GM12892 (cell line): Measurements from ENCODE around the gene HPS4.

Experiments
- POLR2A ChIP-seq: IDR thresholded peaks from 2 replicates; pipeline ENCODE4 v1.6.1; 2011; ENCODE audit warnings: low read depth, low read length, control low read depth
- POLR2AphosphoS5 ChIP-seq: IDR thresholded peaks from 2 replicates; pipeline ENCODE4 v1.6.1; 2011; ENCODE audit warnings: low read depth, low read length, control low read depth
- TAF1 ChIP-seq: IDR thresholded peaks from 2 replicates; pipeline ENCODE4 v1.6.1; 2011; ENCODE audit warnings: low read depth, mild to moderate bottlenecking, control low read depth, low read length, borderline replicate concordance

DNA sequence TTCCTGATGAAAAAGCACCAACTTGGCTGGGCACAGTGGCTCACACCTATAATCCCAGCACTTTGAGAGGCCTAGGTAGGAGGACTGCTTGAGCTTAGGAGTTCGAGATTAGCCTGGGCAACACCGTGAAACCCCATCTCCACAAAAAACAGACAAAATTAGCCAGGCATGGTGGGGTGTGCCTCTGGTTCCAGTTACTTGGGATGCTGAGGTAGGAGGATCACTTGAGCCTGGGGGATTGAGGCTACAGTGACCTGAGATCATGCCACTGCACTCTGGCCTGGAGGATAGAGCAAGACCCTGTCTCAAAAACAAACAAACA, 3.0 kb downstream of the HPS4 start:
- no peak for TF ChIP-seq POLR2AphosphoS5
- no peak for TF ChIP-seq POLR2A
- TF ChIP-seq TAF1: no peak
